ENCODE data around the gene MYOC.
A peak's percentile ranks its signal among the peaks of the same experiment; 100 is the strongest.
"Not testable (repeated sequence)": the region's sequence is repeated elsewhere in the genome, so short reads cannot be mapped to it uniquely, and the experiment has no call there.

The MYOC gene

DNA sequence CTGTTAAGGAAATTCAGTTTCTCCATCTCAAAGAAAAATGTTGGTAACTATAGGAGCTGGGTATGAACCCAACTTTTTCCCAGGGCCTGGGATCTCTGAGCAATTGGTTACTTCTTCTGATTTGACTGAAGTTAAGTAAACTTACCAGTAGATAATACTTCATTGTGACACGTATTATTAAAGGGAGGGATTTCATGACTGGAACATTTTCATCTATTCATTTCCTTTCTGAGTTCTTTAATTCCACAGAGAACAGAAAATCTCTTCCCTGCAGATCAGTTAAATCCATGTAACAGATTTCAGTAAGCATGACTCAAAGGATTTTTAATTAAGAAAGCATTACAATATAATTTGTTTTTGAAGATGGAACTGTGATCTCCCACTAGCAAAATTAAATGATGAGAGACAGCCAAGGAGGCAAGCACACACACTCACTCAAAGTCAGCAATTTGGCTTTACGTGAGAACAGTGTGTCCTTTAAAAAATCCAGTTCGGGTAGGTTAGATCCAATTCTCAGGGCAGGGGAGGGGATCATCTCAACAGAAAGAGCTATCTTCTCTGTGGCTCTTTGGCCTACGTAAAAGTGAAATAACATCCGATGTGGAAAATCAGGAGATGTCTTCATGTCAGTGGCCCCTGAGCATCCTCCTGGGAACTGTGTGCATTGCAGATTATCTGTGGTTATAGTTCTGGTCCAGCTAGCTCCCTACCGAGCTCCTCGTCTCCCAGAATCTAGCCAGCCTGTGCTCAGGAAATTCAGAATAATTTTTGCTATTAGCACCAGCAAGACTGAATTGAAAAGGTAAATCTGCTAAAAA lies 10.8 kb upstream of the MYOC start:
- DNase-seq (ENCODE audit: insufficient read length, low spot score) (no peak), FAIRE-seq (no peak)
- no peak for TF ChIP-seq POLR2A (IDR thresholded peaks at IDR 0.05; ENCODE audit: low read depth, low read length)

DNA sequence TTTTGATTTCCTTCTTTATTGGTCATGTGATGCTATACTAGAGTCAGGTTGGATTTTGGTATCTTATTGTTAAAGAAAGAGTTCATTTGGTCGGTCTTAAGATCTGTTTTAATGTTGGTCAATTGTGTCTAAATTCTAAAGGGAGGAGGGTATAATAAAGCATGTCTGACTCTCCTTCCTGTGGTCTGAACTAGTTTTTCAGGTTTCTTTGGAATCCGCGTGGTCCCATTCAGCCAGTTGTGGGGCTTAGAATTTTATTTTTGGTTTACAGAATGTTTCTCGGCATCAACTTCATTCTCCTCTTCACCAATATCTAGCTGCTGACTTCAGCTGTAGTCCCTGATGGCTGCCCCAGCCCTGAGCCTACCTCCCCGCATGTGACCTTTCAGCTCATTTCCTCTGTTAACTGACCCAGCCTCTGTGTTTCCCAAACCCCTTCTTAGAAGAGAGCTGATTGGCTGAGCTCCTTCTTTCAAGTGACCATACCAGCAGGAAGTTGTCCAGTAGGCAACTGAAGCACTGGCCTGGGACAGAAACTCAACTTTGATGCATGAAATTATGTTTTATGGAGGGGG lies 8.7 kb upstream of the MYOC start:
- DNase-seq (ENCODE audit: insufficient read length, low spot score) = no peak
- FAIRE-seq = no peak
- no peak for TF ChIP-seq POLR2A (IDR thresholded peaks at IDR 0.05; ENCODE audit: low read depth, low read length)

DNA sequence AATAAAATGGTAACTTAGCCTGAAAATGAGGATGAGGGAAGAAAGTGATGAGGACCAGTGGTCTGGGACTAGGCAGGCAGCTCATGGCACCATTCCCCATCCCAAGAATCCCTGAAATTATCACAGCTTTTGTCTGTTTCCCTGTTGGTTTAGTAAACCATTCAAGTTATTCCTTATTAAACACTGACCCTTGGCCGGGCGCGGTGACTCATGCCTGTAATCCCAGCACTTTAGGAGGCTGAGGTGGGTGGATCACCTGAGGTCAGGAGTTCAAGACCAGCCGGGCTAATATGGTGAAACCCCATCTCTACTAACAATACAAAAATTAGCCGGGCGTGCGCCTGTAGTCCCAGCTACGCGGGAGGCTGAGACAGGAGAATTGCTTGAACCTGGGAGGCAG lies 3.7 kb upstream of the MYOC start:
- FAIRE-seq; DNase-seq (ENCODE audit: insufficient read length, low spot score): not testable (repeated sequence)

DNA sequence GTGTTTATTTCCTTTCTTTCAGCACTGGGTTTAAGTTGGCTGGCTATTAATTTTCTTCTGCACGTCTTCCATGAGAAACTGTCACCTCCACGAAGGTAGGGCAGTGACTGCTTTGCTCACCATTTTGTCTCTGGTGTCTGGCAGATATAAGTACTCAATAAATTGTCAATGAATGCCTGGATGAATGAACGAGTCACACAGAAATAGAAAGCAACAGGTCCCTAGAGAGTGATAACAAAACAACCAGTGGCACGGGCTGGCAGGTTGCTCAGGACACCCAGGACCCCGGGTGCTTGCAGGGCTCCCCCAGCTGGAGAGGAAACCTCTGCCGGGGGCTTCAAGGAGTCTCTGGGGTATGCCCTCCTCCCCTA lies 3.2 kb upstream of the MYOC start:
- no peak for TF ChIP-seq POLR2A (IDR thresholded peaks at IDR 0.05; ENCODE audit: low read depth, low read length)
- DNase-seq (ENCODE audit: insufficient read length, low spot score) = no peak
- FAIRE-seq = no peak

DNA sequence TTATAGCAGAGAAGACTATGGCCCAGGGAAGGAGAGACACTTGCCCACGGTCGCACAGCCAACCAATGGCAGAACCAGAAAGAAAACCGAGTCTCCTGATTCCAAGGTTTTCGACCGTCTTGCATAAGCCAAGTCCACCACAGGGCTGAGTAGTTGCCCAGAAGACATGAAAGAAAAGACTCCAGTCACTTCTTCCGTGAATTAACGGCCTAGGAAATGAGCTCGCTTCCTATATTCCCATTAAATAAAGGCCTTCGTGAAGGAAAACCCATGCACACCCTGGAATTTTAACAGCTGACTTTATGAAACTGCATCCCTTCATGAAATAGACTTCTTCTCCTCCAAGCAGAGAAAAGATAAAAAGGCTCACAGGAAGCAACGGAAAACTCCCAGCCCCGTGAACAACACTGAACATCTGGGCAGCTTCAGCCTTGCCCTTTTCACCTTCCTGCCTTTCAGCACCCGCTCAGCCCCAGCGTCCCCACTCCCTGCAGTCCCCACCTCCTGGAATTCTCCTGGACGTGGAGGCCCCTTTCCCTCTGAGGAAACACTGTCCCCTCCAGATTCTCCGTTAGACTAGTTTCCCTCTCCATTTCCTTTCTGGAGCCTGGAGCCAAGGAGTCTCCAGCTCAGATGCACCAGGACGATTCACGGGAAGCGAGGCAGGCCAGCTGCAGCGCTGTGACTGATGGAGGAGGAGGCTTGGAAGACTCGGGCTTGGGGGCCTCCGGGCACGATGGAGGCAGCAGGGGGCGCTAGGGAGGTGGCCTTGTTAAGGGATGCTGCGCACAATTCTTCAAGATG lies 2.7 kb upstream of the MYOC start:
- TF ChIP-seq POLR2A (IDR thresholded peaks at IDR 0.05; ENCODE audit: low read depth, low read length) = no peak
- FAIRE-seq (no peak), DNase-seq (ENCODE audit: insufficient read length, low spot score) (no peak)

DNA sequence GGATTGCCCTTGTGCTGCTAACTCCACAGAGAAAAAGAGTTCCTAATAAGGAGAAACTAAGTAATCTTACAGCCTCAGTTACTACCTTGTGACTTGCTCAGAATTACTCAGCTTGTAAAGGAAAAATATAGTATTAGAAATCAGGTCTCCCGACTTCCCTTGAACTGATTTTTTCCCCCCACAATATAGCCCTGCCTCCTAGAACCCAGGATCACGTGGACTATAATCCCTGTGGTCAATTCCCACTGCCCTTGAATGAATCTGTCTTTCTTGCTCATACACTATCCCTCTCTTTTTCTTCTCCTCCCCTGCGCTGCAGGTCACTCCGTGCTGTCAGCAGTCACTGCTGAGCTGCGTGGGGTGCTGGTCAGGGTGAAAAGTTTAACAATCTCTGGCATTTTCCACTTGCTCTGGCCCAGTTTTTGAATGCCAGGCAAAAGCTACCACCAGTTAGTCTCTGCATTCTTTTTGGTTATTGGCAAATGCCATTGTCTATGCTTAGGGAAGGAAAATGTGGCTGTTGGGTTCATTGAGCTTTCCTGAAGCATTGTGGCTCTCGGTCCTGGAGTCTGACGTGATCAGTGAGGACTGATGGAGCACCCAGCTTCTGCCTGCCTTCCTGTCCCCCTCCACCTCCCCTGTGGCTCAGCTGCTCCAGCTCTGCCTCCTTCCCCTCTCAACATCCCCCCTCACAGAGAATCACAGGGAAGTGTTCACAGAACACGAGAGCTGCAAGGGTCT lies 1.9 kb upstream of the MYOC start:
- DNase-seq (ENCODE audit: insufficient read length, low spot score) (no peak), FAIRE-seq (no peak)
- no peak for TF ChIP-seq POLR2A (IDR thresholded peaks at IDR 0.05; ENCODE audit: low read depth, low read length)

DNA sequence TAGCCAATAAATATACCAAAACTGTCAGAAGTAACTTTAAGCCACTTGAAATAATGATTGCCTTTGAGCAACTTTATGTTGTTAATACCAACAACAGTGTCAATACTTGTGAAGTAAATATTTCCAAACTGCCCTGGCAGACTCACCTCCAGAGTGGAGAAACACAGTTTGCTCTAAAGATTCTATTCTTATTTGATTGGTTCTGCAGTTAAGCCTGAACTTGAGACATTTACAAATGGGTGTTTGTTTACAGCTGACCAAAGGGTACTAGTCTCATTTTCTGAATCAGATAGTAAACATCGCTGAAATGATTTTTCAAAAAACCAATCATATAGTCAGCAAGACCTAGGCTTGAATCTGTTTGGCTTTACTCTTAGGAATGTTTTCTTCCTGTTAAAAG lies 1.3 kb upstream of the MYOC start:
- no peak for DNase-seq (ENCODE audit: insufficient read length, low spot score)
- TF ChIP-seq POLR2A (IDR thresholded peaks at IDR 0.05; ENCODE audit: low read depth, low read length) = no peak
- no peak for FAIRE-seq

DNA sequence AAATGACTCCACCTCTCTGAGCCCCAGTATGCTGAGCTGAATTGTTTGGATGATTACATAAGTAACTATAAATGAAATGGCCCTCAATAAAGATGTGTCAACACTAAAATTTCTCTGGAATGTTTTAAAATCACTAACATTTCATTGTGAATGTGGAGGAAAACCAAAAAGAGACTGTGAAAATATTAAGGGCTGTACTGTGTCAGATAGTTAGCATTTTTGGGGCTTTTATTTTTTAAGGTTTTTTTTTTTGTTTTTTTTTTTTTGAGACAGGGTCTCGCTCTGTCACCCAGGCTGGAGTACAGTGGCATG lies 6.3 kb downstream of the MYOC start:
- DNase-seq (ENCODE audit: insufficient read length, low spot score) (no peak), FAIRE-seq (no peak)
- no peak for TF ChIP-seq POLR2A (IDR thresholded peaks at IDR 0.05; ENCODE audit: low read depth, low read length)

DNA sequence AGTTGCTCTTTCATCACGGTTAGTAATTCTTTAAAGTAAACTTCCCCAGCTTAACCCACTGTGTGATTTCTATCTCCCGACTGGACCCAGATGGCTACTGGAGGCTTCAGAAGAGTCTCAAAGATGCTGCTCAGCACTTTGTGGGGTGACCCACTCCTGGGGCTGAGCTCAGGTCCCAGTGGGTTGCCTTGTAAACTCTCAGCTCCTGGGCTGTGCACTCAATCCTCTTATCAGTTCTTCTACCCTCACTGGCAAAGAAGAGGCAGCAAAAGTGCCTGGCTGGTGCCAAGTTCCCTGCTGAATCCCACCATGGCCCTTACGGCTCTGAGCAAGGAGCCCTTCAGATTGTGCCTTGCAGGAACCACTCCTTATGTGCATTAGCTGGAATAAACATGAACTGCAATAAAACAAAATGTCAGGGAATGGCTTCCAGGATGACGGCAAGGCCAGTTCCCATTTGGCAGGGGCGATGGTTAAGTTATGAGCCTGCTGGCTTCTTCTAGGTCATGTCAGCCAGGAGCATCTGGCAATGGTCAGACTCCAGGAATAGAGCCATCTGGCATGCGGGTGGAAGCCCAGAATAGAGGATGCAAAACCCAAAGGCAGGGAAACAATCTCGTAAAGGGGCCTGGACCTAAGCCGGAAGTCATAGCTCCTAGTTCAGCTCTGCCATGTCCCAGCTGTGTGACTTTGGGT lies 6.8 kb downstream of the MYOC start:
- no peak for TF ChIP-seq POLR2A (IDR thresholded peaks at IDR 0.05; ENCODE audit: low read depth, low read length)
- FAIRE-seq (no peak), DNase-seq (ENCODE audit: insufficient read length, low spot score) (no peak)

DNA sequence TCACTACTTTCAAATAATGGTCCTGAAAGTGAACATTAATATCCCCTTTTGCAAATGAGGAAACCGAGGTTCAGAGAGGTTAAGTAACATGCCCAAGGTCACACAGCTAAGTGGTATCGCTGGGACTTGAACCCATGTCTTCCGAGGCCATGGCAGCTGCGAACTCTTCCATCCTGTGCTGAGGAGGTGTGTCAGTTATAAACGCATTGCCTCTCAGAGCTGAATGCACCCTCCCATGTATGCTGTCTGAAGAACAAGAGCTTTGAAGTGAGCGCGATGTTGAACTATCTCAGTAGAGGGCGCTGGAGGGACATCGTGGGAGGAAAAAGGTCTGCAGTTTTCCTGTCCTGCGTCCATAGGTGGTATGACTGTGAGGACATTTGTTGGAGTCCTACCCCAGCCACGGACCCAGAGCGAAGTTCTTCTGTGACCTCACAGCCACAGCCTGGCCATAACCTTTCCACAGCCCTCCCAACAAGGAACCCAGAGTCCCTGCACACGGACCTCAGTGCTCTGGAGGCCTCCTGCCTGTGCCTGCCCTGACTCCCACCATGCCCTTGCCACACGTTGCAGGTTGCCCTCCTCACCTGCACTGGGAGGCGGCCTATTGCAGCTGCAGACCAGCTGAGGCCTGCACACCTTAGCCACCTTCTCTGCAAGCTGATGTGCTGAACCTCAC lies 7.5 kb downstream of the MYOC start:
- TF ChIP-seq POLR2A (IDR thresholded peaks at IDR 0.05; ENCODE audit: low read depth, low read length) = no peak
- DNase-seq (ENCODE audit: insufficient read length, low spot score) (peak; percentile 62), FAIRE-seq (peak; percentile 79)

DNA sequence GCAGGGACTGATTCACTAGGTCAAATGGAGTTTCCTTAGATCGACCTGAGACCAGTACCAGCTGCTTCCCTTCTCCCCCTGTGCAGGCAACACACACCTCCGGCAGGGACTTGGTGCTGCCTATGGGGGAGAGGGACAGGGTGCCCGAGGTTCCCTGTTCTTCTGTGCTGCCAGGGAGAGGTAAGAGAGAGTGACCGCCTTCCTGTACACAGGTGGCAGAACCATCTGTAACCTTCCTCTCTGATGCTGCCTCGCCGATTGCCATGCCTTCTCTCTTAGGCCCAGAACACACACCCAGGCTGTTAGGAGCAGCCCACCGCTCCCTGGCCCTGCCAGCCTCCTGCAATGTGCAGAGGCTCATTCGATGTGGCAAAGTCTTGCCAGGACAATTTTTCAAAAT lies 9.3 kb downstream of the MYOC start:
- no peak for TF ChIP-seq POLR2A (IDR thresholded peaks at IDR 0.05; ENCODE audit: low read depth, low read length)
- FAIRE-seq = no peak
- no peak for DNase-seq (ENCODE audit: insufficient read length, low spot score)

DNA sequence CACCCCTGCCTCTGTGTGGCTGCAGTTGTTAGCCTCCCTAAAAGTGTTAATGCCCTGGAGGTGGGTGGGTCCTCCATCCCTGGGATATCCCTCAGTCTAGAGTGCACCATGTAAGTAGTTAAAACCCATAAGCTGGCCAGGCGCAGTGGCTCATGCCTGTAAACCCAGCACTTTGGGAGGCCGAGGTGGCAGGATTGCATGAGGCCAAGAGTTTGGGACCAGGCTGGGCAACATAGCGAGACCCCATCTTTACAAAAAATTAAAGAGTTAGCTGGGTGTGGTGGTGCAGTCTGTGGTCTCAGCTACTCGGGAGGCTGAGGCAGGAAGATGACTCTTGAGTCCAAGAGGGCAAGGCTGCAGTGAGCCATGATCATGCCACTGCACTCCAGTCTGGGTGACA lies 10.3 kb downstream of the MYOC start:
- TF ChIP-seq POLR2A (IDR thresholded peaks at IDR 0.05; ENCODE audit: low read depth, low read length) = no peak
- DNase-seq (ENCODE audit: insufficient read length, low spot score) = no peak
- no peak for FAIRE-seq
